ENCODE measurements around the gene TGIF2.

DNA sequence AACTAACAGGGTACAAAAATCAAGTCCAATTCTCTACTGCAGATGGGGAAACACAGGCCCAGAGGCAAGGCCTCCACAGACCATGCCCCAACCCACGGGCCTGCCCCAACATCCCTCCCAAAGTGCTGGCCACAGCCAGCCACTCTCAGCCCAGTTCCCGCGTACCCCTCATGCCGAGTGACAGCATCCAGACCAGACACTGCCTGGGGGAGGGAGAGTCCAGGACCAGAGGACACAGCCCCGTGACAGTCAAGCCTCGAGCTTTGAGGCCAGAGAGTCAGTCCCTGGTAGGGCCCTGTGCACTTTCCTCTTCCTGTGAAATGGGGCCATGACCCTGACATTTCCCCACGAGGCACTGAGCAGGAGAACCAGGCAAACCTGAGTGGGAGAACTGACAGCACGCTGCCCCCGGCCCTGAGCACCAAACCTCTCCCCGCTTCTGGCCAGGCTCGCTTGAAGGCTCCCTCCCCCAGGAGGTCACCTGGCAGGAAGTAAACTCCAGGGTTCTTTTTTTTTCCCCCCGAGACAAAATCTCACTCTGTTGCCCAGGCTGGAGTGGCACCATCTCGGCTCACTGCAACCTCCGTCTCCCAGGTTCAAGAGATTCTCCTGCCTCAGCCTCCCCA is 27.2 kb upstream of the TGIF2 start:
- TF ChIP-seq, protein P1, sequence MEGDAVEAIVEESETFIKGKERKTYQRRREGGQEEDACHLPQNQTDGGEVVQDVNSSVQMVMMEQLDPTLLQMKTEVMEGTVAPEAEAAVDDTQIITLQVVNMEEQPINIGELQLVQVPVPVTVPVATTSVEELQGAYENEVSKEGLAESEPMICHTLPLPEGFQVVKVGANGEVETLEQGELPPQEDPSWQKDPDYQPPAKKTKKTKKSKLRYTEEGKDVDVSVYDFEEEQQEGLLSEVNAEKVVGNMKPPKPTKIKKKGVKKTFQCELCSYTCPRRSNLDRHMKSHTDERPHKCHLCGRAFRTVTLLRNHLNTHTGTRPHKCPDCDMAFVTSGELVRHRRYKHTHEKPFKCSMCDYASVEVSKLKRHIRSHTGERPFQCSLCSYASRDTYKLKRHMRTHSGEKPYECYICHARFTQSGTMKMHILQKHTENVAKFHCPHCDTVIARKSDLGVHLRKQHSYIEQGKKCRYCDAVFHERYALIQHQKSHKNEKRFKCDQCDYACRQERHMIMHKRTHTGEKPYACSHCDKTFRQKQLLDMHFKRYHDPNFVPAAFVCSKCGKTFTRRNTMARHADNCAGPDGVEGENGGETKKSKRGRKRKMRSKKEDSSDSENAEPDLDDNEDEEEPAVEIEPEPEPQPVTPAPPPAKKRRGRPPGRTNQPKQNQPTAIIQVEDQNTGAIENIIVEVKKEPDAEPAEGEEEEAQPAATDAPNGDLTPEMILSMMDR (IDR thresholded peaks at IDR 0.05; ENCODE audit: low read depth, low read length) = no peak
- no peak for TF ChIP-seq EZH2phosphoT487 (IDR thresholded peaks at IDR 0.05; ENCODE audit: low read depth)
